Sigmoid colon (tissue), 7 donors: ENCODE results near the gene SUSD3. TPM values are rescaled to one million over a fixed set of nuclear protein-coding genes. Genes with fewer than 3 reads are reported as not detected.

ENCODE experiments used
- DNase-seq: peaks from one replicate; pipeline ENCODE4 v3.0.0-alpha.2; 2019
- H3K27ac ChIP-seq, 4 donors: fragments of 200-600 bp; sonication (generic); one replicate each; pipeline ENCODE4 v1.5.1; 2016 to 2019; ENCODE audit warnings: mild to moderate bottlenecking in 1 of 4
- H3K27me3 ChIP-seq, 3 donors: fragments of 200-600 bp; sonication (generic); one replicate each; pipeline ENCODE4 v1.5.1; 2019; ENCODE audit warnings: mild to moderate bottlenecking in 1 of 3
- H3K36me3 ChIP-seq, 4 donors: fragments of 200-600 bp; sonication (generic); one replicate each; pipeline ENCODE4 v1.5.1; 2016 to 2019
- H3K4me1 ChIP-seq, 4 donors: fragments of 200-600 bp; sonication (generic); one replicate each; pipeline ENCODE4 v1.5.1; 2017 to 2019
- H3K4me3 ChIP-seq, 4 donors: fragments of 200-600 bp; sonication (generic); one replicate each; pipeline ENCODE4 v1.5.1; 2017 to 2019; ENCODE audit warnings: mild to moderate bottlenecking in 2 of 4, moderate library complexity in 1 of 4
- H3K9me3 ChIP-seq, 4 donors: fragments of 200-600 bp in 3 of 4; sonication (generic) in 3 of 4; one replicate each; pipeline versions ENCODE4 v1.5.1 to v1.6.1; 2013 to 2019
- EP300 ChIP-seq, 4 donors: sonication (generic); formaldehyde crosslinking; IDR thresholded peaks; one replicate each; pipeline ENCODE4 v1.6.1; 2017; ENCODE audit warnings: antibody characterized with exemption in 4 of 4
- POLR2A ChIP-seq, 2 donors: fragments of 450-650 bp; IDR thresholded peaks; one replicate each; pipeline ENCODE4 v1.6.1; 2016; ENCODE audit warnings: antibody characterized with exemption in 2 of 2, mild to moderate bottlenecking in 2 of 2, moderate library complexity in 2 of 2
- POLR2AphosphoS5 ChIP-seq, 4 donors: sonication (generic); formaldehyde crosslinking; IDR thresholded peaks; one replicate each; pipeline ENCODE4 v1.6.1; 2017; ENCODE audit warnings: antibody characterized with exemption in 4 of 4
- WGBS, 2 donors: extraction: QIAGEN DNeasy Blood & Tissue Kit; methylation state at CpG; one replicate each; pipeline ENCODE4 v1.1.7; 2013; 5-methylcytosine and 5-hydroxymethylcytosine counted together
- intact Hi-C: fragments of 100-400 bp; cut with DNase I; formaldehyde crosslinking; loops from one replicate; pipeline ENCODE4 v1.15.1; 2023
- polyA plus RNA-seq, 3 donors: library from polyadenylated mRNA; stranded (reverse); fragments of 200-250 nt; gene quantifications; one replicate each; pipeline ENCODE4 v1.2.3, GENCODE V29; 2013
- total RNA-seq, 4 donors: library from RNA; depleted of rRNA; stranded (reverse); fragments of >200 nt; gene quantifications; one replicate each; pipeline ENCODE4 v1.1.0, GENCODE V29; 2016
- TF ChIP-seq, protein P1 (sequence below), 4 experiments: fragments of 450-650 bp in 3 of 4; fragments of 200-600 bp in 1 of 4; IDR thresholded peaks; one replicate each; pipeline ENCODE4 v1.5.1; 2016 to 2019; ENCODE audit warnings: antibody characterized with exemption in 4 of 4, mild to moderate bottlenecking in 3 of 4, moderate library complexity in 2 of 4
- donor health status: healthy with polysubstance abuse.
- donor health status: Bipolar disorder and iron deficiency.
- donor health status: healthy.

SUSD3 gene
- total and polyA plus RNA-seq, 7 donors, result 0.92 to 15.2 (median 4.7) TPM; not detected in 1

DNA sequence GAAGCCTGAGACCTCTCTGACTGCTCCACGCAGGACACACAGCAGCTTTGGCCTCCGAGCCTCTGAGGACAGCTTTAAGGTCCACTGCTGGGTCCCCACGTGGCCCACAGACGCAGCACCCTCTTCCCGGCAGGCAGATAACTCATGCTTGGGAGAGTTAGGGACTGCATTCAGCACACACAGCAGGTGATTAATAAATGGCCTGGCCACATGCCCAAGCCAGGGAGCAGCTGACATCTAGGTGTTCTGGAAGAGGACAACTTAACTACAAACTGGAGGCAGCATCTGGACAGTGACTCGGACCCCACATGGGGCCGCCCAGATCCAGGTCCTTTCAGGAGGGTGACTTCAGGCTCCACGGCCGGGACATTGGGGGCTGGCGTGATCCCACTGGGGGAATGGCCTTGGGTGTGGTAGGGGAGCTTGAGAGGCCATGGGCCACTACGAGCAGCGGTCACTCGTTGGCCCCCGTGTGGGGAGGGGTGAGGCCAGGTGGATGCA, 64.3 kb downstream of the SUSD3 start:
- no peaks in the 10 kb centered on the region for H3K27me3 ChIP-seq
- peak; percentile 67 for DNase-seq
- WGBS, 2 donors, result 94 to 95% methylated on average over 14 of the region's 14 CpGs
- peaks cover 5 to 52% (median 20%) of the 10 kb centered on the region in 4 donors for H3K36me3 ChIP-seq
- no peak overlapping the region for H3K4me3 ChIP-seq
- TF ChIP-seq EP300 (IDR thresholded peaks at IDR 0.05) (no peak), POLR2A (IDR thresholded peaks at IDR 0.05) (no peak), POLR2AphosphoS5 (IDR thresholded peaks at IDR 0.05) (no peak)
- TF ChIP-seq, protein P1, sequence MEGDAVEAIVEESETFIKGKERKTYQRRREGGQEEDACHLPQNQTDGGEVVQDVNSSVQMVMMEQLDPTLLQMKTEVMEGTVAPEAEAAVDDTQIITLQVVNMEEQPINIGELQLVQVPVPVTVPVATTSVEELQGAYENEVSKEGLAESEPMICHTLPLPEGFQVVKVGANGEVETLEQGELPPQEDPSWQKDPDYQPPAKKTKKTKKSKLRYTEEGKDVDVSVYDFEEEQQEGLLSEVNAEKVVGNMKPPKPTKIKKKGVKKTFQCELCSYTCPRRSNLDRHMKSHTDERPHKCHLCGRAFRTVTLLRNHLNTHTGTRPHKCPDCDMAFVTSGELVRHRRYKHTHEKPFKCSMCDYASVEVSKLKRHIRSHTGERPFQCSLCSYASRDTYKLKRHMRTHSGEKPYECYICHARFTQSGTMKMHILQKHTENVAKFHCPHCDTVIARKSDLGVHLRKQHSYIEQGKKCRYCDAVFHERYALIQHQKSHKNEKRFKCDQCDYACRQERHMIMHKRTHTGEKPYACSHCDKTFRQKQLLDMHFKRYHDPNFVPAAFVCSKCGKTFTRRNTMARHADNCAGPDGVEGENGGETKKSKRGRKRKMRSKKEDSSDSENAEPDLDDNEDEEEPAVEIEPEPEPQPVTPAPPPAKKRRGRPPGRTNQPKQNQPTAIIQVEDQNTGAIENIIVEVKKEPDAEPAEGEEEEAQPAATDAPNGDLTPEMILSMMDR (IDR thresholded peaks at IDR 0.05), result no peak
- H3K9me3 ChIP-seq, result no peaks in the 10 kb centered on the region
- H3K27ac ChIP-seq, result no peak overlapping the region
- intact Hi-C loops, result no loop called here
- H3K4me1 ChIP-seq, result peaks cover 0 to 48% (median 44%) of the 10 kb centered on the region in 4 donors

DNA sequence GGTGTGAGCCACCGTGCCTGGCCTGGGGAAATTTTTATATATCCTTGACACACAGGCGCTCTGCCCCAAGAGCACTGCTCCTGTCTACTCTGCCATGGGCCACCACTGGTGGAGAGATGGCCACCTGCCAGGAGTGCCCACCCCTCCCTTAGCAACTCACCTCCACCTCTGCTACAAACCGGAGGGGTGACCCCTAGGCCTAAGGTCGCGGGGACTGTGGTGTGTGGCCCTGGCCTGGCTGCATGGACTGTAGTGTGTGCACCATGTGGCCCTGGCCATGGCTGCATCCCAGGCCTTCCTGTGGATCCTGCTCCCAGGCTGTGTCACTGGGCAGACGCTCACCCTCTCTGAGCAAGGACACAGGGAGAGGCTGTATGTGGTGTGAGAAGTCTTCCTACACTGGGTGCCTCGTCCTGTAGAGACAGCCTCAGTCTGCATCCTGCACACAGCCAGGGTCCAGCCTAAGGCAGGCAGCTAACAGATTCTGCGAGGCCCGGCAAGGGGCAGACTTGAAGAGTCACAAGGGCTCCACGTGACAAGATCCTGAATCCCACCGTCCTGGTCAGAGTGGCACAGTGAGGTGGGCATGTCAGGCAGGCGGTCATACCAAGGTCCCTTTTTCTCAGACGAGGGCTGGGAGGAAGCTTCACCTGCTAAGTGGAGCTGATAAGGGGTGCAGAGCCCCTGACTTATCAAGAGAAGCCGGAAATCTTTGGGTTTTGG, 65.2 kb downstream of the SUSD3 start:
- peak; percentile 64 for DNase-seq
- 81 to 85% methylated on average over 14 of the region's 14 CpGs for WGBS, 2 donors
- H3K27ac ChIP-seq, result no peak overlapping the region
- peaks cover 0 to 58% (median 53%) of the 10 kb centered on the region in 4 donors for H3K4me1 ChIP-seq
- no peaks in the 10 kb centered on the region for H3K27me3 ChIP-seq
- H3K9me3 ChIP-seq, result no peaks in the 10 kb centered on the region
- H3K36me3 ChIP-seq, result peaks cover 5 to 52% (median 20%) of the 10 kb centered on the region in 4 donors
- intact Hi-C loops, result no loop called here
- H3K4me3 ChIP-seq, result no peak overlapping the region
- TF ChIP-seq POLR2A (IDR thresholded peaks at IDR 0.05), result no peak
- TF ChIP-seq, protein P1 (IDR thresholded peaks at IDR 0.05), result no peak

DNA sequence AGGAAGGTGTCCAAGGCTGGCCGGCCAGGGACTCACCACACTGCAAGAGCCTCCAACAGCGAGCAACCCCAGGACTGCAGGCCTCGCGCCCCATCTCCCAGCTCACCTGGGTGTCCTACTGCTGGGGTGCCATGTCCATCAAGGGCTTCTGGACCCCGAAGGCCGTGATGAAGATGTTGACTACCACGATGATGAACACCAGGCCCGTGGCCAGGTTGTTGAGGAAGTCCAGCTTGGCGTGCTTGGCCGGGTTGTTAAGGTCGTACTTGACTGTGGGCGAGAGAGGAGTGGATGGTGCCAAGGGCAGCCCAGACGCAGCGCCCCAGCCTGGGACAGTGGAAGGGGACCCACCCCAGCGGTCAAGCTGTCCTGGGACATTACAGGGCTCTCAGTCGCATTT, 66.3 kb downstream of the SUSD3 start:
- DNase-seq, result peak; percentile 64
- WGBS, 2 donors, result 94% methylated on average over 16 of the region's 16 CpGs
- Histone ChIP-seq H3K27me3 (no peaks in the 10 kb centered on the region), H3K4me3 (no peak overlapping the region), H3K4me1 (peaks cover 0 to 61% (median 57%) of the 10 kb centered on the region in 4 donors), H3K36me3 (peaks cover 5 to 52% (median 20%) of the 10 kb centered on the region in 4 donors), H3K9me3 (no peaks in the 10 kb centered on the region), H3K27ac (peak overlapping the region in 1 of 4 donors; percentile 23)
- intact Hi-C loops, result no loop called here
- TF ChIP-seq POLR2A (IDR thresholded peaks at IDR 0.05), result no peak
- TF ChIP-seq, protein P1 (IDR thresholded peaks at IDR 0.05), result no peak
- no peak for TF ChIP-seq EP300 (IDR thresholded peaks at IDR 0.05)
- TF ChIP-seq POLR2AphosphoS5 (IDR thresholded peaks at IDR 0.05), result no peak

DNA sequence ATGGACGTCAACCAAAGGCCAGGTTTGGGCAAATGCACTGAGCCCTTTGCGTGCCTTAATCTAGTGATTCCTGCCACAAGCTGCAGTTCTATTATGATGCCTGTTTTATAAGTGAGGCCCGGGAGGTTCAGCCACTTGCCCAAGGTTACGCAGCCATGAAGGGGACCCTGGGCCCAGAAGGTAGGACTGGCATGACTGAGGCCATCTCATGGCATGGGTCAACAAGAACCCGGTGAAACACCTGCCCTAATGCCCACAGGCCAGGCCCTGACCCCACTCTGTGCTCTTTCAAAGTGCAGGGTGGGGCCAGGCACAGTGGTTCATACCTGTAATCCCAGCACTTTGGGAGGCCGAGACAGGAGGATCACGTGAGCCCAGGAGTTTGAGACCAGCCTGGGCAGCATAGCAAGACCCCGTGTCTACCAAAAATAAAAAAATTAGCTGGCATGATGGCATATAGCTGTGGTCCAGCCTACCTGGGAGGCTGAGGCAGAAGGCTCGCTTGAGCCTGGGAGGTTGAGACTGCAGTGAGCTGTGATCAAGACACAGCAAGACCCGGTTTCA, 66.9 kb downstream of the SUSD3 start:
- peaks cover 0 to 61% (median 57%) of the 10 kb centered on the region in 4 donors for H3K4me1 ChIP-seq
- WGBS, 2 donors, result 93% methylated on average over 10 of the region's 10 CpGs
- H3K27ac ChIP-seq, result peak overlapping the region; percentile 5 to 100 (median 98)
- no peaks in the 10 kb centered on the region for H3K9me3 ChIP-seq
- peaks cover 5 to 52% (median 20%) of the 10 kb centered on the region in 4 donors for H3K36me3 ChIP-seq
- no peaks in the 10 kb centered on the region for H3K27me3 ChIP-seq
- peak; percentile 48 for DNase-seq
- H3K4me3 ChIP-seq, result no peak overlapping the region
- intact Hi-C loops, result no loop called here
- no peak for TF ChIP-seq POLR2A (IDR thresholded peaks at IDR 0.05)
- TF ChIP-seq EP300 (IDR thresholded peaks at IDR 0.05), result no peak
- TF ChIP-seq POLR2AphosphoS5 (IDR thresholded peaks at IDR 0.05), result no peak
- TF ChIP-seq, protein P1 (IDR thresholded peaks at IDR 0.05), result no peak
